ENCODE data around the gene LEFTY1. TPM values are rescaled to one million over a fixed set of nuclear protein-coding genes. Genes with fewer than 3 reads are reported as not detected.

Gene LEFTY1
- total RNA-seq, 2 donors from 2014 or later, result 1.7 to 2.0 TPM

GRCh38 chr1:225908773-225909172, 19.8 kb upstream of the LEFTY1 start:
- Histone ChIP-seq H3K4me1 (replicated peaks) (no peaks in the 10 kb centered on the region), H3K27ac (no peak overlapping the region), H3K9me3 (no peaks in the 10 kb centered on the region), H3K4me3 (no peak overlapping the region), H3K27me3 (replicated peaks; ENCODE audit: insufficient read depth) (no peaks in the 10 kb centered on the region), H3K36me3 (no peaks in the 10 kb centered on the region)
- TF ChIP-seq POLR2A (IDR thresholded peaks at IDR 0.05), result no peak
- TF ChIP-seq, protein P1, sequence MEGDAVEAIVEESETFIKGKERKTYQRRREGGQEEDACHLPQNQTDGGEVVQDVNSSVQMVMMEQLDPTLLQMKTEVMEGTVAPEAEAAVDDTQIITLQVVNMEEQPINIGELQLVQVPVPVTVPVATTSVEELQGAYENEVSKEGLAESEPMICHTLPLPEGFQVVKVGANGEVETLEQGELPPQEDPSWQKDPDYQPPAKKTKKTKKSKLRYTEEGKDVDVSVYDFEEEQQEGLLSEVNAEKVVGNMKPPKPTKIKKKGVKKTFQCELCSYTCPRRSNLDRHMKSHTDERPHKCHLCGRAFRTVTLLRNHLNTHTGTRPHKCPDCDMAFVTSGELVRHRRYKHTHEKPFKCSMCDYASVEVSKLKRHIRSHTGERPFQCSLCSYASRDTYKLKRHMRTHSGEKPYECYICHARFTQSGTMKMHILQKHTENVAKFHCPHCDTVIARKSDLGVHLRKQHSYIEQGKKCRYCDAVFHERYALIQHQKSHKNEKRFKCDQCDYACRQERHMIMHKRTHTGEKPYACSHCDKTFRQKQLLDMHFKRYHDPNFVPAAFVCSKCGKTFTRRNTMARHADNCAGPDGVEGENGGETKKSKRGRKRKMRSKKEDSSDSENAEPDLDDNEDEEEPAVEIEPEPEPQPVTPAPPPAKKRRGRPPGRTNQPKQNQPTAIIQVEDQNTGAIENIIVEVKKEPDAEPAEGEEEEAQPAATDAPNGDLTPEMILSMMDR (IDR thresholded peaks at IDR 0.05), result no peak
- TF ChIP-seq POLR2AphosphoS5 (IDR thresholded peaks at IDR 0.05), result no peak
- intact Hi-C loops (cut with DNase I), result no loop called here
- DNase-seq (ENCODE audit: low spot score), result no peak
- 50% methylated on average over 2 of the region's 2 CpGs for WGBS

DNA sequence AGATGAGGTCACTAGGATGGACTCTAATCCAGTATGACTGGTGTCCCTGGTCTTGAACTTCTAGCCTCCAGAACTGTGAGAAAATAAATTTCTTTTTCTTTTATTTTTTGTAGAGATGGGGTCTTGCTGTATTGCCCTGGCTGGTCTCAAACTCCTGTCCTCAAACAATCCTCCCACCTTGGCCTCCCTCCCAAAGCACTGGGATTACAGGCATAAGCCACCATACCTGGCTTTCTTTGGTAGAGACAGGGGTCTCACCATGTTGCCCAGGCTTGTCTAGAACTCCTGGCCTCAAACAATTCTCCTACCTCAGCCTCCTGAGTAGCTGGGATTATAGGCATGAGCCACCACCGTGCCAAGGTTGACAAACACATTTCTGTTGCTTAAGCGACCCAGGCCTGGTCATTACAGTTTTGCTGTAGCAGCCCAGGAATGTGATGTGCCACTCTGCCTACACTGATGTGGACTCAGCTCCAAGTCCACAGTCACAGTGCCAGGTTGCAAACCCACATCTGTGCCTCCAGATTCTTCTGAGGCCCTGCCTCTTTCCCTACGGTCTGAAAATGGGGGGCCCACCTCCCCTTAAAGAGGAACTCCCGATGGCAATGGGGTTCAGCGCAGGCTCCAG, 19.2 kb upstream of the LEFTY1 start:
- no peaks in the 10 kb centered on the region for H3K36me3 ChIP-seq
- H3K27ac ChIP-seq, result no peak overlapping the region
- no peaks in the 10 kb centered on the region for H3K4me1 ChIP-seq (replicated peaks)
- TF ChIP-seq, protein P1 (IDR thresholded peaks at IDR 0.05), result no peak
- TF ChIP-seq POLR2A (IDR thresholded peaks at IDR 0.05) (no peak), POLR2AphosphoS5 (IDR thresholded peaks at IDR 0.05) (no peak)
- WGBS, result 85% methylated on average over 5 of the region's 5 CpGs
- H3K9me3 ChIP-seq, result no peaks in the 10 kb centered on the region
- intact Hi-C loops (cut with DNase I), result no loop called here
- DNase-seq (ENCODE audit: low spot score), result no peak
- no peak overlapping the region for H3K4me3 ChIP-seq
- H3K27me3 ChIP-seq (replicated peaks; ENCODE audit: insufficient read depth), result no peaks in the 10 kb centered on the region

GRCh38 chr1:225907341-225907740, 18.4 kb upstream of the LEFTY1 start:
- intact Hi-C loops (cut with DNase I), result no loop called here

DNA sequence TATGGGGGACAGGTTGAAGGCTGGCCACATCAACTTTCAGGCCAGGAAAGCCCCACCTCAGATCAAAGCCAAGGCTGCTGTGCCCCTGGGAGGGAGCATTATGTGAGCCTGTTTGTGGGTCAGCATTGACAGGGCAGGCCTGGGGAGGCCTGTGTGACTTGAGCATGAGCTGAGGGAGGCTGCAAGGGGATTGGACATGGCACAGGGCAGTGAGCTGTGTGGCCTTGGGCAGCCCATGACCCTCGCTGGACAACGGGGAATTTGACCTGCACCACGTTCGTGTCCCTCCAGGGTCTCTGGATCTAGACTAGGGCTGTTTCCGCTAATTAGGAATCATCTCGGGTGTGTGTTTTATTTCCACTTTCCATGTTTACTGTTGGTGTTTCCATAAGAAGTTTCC, 17.5 kb upstream of the LEFTY1 start:
- H3K9me3 ChIP-seq, result no peaks in the 10 kb centered on the region
- TF ChIP-seq, protein P1 (IDR thresholded peaks at IDR 0.05), result no peak
- TF ChIP-seq POLR2AphosphoS5 (IDR thresholded peaks at IDR 0.05) (no peak), POLR2A (IDR thresholded peaks at IDR 0.05) (no peak)
- DNase-seq (ENCODE audit: low spot score), result no peak
- intact Hi-C loops (cut with DNase I), result no loop called here
- 96% methylated on average over 6 of the region's 6 CpGs for WGBS
- no peak overlapping the region for H3K4me3 ChIP-seq
- H3K27me3 ChIP-seq (replicated peaks; ENCODE audit: insufficient read depth), result no peaks in the 10 kb centered on the region
- H3K36me3 ChIP-seq, result no peaks in the 10 kb centered on the region
- H3K27ac ChIP-seq, result no peak overlapping the region
- H3K4me1 ChIP-seq (replicated peaks), result no peaks in the 10 kb centered on the region

More at GRCh38 chr1:225907341-225907740, 18.4 kb upstream of the LEFTY1 start:
- H3K36me3 ChIP-seq, result no peaks in the 10 kb centered on the region
- no peak overlapping the region for H3K27ac ChIP-seq
- H3K27me3 ChIP-seq (replicated peaks; ENCODE audit: insufficient read depth), result no peaks in the 10 kb centered on the region
- no peak for TF ChIP-seq POLR2A (IDR thresholded peaks at IDR 0.05)
- no peak for TF ChIP-seq POLR2AphosphoS5 (IDR thresholded peaks at IDR 0.05)
- TF ChIP-seq, protein P1 (IDR thresholded peaks at IDR 0.05), result no peak
- no peaks in the 10 kb centered on the region for H3K9me3 ChIP-seq
- no peak overlapping the region for H3K4me3 ChIP-seq
- WGBS, result 94% methylated on average over 5 of the region's 7 CpGs
- no peaks in the 10 kb centered on the region for H3K4me1 ChIP-seq (replicated peaks)
- no peak for DNase-seq (ENCODE audit: low spot score)

GRCh38 chr1:225903623-225904022, 14.7 kb upstream of the LEFTY1 start:
- Histone ChIP-seq H3K4me1 (replicated peaks) (no peaks in the 10 kb centered on the region), H3K27me3 (replicated peaks; ENCODE audit: insufficient read depth) (no peaks in the 10 kb centered on the region), H3K36me3 (no peaks in the 10 kb centered on the region), H3K9me3 (no peaks in the 10 kb centered on the region), H3K27ac (no peak overlapping the region), H3K4me3 (no peak overlapping the region)
- no peak for DNase-seq (ENCODE audit: low spot score)
- intact Hi-C loops (cut with DNase I), result no loop called here
- 89% methylated on average over 4 of the region's 4 CpGs for WGBS
- TF ChIP-seq POLR2AphosphoS5 (IDR thresholded peaks at IDR 0.05) (no peak), POLR2A (IDR thresholded peaks at IDR 0.05) (no peak)
- TF ChIP-seq, protein P1 (IDR thresholded peaks at IDR 0.05), result no peak

Measured in prostate gland (tissue), 2 donors.